Hematopoietic multipotent progenitor cell treated with erythropoietin and hydrocortisone succinate and interleukin-3 and kit ligand, for 17 days (in vitro differentiated cells): Measurements from ENCODE around the gene CADM1.

Source experiments
- DNase-seq: peaks from one replicate; pipeline ENCODE4 v3.0.0-alpha.2; 2015; ENCODE audit warnings: low spot score

Gene CADM1

DNA sequence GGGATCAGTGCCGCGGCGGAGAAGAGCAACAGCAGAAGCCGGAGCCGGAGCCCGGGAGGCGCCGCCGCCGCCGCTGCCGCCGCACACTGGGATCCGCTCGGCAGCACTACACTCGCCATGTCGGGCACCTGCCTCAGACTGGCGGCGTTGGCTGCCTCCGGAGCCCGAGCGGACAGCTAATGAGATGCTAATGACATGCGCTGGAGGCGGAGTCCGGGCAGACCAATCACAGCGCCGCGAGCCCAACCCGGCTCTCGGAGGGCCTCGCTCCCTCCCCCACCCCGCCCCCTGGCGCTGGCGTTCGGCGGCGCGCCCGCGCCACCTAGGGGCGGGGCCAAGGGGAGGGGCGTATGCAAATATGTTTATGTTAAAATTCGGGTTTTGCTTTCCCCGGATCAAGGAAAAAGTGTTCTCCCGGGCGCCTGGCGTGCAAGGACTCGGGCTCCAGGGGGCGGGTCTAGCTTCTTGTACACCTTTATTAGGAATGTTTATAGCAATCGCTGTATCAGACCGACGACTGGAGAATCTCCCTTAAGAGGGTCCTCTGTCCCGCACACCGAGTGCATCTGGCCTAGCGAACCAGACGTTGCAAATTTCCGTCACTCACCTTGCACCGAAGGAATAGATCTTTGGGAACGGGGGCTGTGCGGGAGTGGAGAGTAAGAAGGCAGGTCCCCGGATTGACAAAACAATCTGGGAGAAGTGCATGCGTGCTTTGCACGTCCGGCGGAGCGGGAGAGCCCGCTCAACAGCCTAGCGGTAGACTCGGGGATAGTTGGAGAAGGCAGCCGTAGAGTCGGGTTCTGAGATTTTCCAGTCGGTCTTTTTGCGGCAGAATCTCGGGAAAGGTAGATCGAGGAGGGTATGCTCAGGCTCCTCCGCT is at the start of gene CADM1:
CADM1 (minus strand) TSS at position 140 of the 883 bp plus-strand sequence.
- peak; percentile 12 for DNase-seq

DNA sequence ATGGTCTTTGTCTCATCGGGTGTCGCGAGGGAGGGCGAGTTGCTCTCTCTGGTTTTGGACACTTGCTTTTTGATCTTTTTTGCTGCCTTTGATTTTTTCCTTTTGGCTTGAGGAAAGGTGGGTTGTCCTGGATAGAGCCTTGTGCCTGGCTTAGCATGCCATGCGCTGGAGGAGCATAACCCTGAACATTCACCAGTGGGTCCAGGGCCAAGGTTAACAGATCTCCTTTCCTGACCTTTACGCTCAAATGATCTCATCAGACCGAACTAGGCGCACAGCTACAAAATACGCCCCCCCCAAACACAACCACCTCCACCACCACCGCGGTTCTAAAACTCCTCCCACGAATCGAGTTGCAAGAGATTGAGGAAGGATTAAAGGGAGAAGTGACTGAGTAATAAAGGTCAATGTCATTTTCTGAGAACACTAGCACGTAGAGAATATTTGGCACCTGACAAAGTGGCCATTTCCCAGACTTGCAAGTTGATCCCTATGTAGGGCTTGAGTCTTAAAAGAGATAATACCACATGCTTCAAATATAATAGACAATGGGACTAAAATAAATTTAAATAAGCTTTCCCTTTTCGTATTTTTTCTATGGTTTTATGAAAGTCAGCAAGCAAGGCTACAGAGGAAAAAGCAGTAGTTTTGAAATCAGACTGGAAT is 48.7 kb upstream of the CADM1 start:
- DNase-seq = no peak

DNA sequence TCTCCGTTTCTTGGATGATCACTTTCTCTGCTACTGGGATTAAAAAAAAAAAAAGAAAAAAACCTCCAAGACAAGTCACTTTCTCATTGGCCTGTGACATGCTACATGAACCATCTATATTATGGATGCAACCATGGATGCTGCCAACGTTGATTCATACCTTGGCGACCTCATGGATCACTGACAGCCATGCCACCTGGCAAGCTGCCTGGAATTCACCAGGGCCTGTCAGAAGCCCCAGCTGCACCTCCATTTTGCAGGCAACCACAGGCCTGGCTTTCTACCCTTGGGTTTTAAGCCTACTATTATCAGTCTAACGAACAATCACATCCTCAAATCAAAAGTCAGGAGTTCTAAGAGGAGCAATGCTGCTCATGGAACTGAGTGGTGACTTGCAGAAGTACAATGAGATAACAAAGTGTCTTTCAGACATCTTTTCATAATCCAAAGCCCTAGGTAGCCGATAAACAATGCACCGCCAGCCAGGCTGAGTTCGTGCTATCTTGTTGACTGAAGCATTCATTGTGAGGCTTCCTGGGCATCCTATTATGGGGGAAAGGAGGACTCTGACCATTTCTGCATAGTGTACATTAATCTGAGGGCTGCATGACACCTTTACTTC is 48.0 kb upstream of the CADM1 start:
- no peak for DNase-seq

DNA sequence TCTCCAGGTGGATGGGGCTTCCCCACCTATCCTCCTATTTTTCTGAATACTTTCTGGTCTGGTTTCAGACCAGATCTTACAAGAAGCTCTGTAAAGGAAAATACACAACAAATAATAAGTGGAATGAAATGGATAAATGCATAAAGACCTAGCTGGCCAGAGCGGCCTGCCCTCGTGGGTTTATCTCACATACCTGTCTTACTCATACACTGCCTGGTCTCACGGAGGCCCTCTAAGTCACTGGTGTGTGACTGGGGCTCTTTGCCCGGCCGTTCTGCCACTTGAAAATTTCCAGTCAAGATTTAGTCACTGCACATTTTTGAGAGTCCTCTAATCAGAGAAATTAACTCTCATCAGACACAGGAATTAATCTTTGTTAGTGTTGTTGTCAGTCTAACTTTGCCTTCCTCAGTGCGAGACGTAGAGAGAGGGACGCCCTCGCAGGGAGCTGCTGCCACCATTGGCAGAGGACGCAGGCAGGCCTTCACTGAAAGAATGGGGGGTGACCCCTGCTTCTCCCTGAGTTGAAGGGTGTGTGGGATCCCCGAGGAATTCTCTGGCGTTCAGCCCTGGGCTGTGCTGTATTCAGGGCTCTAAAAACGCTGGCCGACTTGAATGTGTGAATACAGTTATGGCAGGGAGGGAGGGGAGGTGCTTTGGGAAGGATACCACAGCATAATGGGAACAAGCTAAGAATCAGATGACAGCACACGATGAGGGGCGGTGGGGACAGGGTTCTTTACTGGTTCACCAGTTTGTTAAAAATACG is 46.3 kb upstream of the CADM1 start:
- no peak for DNase-seq

DNA sequence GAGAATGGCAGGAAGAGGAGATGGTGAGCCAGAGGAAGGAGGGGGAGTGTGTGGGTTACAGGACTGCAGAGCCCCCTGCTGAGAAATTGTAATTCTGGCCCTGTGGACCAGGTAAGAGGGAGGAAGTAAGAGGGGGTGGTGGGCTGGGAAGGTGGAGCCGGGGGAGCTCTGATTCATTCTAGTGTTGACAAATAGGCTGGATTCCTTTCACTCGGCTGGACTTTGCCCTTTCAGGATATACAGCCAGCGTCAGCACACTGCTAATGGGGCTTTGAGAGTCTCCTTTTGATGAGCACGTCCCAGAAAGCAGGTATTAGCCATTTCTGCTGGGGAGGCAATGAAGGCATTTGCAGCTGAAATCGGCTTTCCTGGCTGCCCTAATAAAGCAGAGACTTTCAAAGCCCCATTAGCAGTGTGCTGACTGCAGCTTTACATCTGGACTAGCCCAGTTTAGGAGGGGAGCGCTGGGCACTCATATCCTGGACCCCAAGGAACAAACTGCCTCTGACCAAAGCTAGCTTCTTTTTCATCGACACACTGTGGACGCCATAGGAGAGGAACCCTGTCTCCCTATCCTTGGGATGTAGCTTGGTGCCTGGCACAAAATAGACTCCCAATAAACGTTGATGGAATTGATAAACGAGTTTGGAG is 44.8 kb upstream of the CADM1 start:
- no peak for DNase-seq

DNA sequence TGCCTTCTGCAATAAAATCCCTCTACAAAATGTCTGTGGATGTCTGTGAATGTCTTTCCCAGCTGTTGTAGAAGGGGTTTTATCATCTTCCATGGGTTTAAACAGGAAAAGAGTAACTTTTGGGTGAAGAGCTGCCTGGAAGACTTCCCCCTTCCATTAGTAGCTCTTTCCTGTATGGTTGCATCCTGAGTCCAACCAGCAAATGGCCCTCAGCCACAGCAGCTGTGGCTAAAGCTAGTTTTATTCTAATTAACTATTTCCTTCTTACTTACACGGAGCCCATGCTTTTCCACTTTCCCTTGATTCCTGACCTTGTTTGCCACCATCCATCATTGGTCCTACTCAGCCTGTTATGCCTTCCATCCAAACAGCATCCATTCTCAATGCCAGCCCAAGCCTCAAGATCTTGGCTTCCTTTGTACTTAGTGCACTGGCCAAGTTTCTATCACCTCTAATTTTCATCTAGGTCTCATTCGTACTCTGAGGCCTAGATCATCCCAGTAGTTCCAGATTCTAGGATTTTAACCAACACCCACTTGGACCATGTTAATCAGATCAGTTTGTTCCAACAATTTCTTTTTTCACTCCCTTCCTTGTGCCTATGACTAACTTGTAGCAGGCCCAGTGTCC is 41.5 kb upstream of the CADM1 start:
- DNase-seq = no peak

DNA sequence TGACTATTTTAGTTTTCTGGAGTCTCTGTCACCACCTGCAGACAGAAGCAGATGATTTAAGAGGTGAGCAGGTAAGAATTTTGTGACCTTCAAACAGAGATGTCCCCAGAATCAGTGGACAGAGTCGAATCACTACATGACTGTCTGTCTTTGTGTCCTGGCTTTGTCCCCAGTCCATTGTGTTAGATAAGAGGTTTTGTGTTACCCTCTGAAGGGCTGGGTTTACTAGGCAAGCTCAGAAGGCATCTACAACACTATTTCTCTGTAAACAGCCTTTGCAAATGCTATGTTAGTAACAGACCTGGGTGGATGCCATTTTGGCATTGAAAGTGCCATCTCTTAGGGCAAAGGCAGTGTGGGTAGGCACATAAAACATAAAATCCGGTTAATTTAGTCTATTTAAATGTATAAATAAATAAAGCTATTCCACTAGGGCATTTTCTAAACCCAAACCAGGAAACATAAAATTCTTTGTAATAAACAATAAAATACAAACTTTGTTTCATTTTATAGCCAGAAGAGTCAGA is 40.3 kb upstream of the CADM1 start:
- no peak for DNase-seq

DNA sequence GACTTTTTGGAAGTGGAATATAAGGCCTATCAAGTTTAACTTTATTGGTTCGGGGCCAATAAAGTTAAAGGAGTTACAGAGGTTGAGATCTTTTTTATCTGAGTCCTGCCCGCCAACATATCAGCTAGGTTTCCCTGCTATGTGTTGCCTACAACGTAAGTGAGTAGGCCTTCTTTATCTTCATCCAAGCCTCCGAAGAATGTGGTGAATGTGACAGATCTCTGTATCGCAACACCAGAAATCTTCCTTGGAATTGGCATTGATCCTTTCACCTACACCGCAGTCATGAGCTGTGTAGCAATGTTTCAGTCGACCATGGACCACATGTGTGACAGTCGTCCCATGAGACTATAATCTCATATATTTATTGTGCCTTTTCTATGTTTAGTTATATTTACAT is 37.3 kb upstream of the CADM1 start:
- DNase-seq = no peak

DNA sequence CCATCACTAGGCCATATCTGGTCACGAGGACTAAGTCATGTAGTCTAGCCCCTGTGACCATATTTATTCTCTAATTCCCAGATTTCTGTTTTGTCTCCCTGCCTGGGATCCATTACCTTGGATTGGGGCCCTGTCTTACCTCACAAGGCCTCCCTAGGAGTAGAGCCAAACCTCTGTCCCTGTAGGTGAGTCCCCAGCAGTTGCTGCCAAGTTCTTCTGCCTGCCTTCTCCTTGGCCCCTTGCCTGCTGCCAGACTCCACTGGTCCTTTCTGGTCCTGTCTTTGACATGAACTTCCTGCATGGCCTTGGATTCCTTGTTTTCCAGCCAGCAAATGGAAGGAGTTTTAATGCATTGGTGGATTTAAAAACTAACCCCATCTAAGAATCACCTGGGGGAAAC is 35.6 kb upstream of the CADM1 start:
- no peak for DNase-seq

DNA sequence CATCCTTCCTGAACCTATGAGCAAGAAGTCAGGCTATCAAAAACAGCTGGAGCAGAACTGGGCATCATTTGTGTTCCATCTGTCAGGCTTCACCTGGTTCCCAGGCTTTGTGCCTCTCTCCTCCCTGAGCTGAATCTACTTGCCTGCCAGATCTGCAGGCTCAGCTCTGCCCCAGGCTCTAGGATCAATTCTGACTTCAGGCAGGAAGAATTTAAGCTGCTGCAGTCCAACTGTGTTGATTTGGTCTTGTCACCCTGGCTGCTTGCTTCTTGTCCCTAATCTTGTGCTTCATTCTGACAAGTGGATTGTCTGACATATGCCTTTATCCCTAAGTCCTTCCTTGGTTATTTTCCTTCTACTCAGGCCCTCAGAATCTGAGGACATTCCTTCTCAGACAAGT is 31.6 kb upstream of the CADM1 start:
- no peak for DNase-seq

DNA sequence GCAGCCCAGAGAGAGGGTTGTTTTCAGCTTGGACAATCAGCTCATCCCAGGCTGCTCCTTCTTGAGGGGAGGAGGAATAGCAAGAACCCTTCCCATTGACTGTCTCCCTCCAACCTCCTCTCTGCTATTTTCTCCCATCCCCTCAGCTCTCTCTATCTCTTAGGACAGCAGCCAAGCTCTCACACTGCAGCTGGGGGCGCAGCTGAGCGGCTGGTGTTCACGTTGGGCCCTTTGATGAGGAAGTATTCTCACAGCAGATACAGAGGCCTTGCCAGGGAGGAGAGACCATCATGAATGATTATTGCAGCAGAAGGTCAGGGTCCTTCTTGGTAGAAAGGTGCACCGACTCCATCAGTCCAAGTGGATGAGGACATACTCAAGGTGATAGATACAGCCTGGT is 26.5 kb upstream of the CADM1 start:
- no peak for DNase-seq

DNA sequence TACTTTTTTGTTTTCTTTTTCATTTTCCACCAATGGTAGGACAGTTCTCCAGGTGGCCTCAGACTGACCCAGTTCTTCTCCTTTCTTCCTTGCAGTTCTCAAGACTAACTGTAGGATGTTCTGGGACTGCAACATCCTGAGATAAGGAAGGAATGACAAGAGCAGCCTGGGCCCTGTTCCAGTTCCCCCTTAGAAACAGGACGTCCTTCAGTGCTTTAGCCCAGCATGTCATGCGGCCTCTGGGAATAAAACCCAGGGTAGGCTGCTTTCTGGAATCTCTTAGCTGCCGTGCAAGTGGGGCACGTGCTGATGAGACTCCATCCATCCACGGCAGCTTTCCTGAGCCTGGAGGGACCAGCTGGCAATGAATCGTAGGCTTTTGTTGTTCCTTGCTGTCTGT is 24.0 kb upstream of the CADM1 start:
- no peak for DNase-seq

DNA sequence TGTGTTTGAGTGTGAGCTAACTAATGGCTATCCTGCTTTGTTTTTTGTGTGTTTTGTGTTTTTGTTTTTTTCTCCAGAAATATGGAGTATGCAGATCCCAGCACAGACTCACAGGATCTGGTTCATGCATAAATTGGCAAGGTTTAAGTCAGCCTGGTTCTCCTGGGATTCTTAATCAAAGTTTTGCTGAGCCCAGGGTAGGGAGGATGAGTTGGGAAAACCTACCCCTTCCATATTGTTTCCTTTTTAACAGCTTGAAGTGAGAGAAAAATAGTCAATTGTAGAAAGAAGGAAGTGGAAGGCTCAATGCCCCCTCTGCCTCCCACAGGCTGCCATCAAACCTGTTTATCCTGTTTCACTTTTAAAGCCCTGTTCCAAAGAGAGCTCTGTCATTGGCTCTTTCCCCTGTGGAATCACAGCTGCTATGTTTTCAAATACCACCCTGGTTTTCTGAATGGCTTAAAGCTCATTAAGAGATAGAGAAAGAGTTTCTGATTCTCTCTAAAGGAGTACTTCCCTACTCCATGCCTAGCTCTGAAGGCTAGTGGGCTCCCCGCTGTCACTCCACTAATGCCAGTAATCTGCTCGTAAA is 23.4 kb upstream of the CADM1 start:
- DNase-seq = no peak

DNA sequence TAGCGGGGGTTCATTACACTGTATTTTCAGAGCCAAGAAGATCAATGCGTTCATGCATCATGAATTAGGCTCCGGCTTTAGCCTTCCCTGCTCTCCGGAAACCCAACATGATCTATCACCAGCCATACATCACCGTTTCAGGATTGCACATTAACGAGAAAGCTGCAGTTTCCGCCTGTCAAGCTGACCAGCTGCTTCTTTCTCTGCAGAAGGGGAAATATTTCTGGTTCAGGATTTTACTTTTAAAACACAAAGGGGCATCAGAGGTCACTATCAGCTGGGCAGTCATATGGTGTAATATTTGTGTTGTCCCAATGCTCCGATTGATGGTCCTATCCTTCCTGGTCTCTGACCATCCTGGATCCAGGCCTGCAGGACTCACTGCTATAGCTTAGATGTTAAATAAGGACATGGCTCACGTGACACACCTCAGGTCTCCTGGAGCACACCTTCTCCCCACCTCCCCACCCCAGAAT is 21.4 kb upstream of the CADM1 start:
- no peak for DNase-seq

DNA sequence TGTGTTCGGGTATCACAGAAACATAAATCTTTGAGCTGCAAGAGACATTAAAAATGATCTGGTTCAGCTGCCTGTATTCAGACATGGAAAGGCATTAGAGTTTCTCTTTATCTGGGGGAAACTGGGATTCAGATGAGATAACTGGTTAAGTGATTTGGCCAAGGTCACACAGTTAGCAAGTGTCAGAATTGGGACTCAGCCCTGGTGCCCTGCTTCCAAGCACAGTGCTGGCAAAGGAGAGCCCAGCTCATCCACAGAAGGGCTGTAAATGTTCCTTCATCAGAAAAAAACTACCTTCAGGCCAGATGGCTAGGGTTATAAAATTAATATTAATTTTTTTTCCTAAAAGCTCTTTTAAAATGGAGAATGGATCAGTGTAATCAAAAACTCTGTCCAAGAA is 20.4 kb upstream of the CADM1 start:
- DNase-seq = no peak

DNA sequence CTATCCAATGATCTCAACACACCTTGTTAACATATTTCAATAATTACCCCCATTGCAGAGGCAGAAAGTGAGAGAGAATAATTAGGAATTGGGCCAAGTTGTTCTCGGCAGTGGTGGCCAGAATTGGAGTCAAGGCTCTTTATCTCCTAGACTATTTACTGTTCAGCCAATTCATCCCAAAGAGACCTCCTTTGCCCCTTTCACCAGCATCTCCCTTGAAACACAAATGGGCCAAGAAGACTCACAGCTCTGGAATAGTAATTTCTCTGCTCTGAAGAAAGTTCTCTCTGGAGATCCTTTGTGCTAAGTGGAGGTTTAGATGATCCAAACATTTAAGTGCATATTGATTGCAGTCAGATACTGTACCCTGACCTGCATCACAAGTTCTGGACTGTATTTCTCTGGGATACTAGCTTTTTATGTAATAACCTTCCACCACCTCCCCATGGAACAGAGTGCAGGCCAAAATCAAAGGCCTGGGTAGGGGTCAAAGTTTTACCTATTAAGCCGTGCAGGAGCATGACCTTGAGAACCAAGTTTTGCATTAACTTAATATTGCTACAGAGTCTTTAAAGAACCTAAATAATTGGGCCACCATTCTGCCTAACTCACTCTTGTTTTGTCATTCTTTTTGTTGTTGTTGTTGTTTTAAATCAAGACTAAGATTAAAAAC is 19.6 kb upstream of the CADM1 start:
- no peak for DNase-seq

DNA sequence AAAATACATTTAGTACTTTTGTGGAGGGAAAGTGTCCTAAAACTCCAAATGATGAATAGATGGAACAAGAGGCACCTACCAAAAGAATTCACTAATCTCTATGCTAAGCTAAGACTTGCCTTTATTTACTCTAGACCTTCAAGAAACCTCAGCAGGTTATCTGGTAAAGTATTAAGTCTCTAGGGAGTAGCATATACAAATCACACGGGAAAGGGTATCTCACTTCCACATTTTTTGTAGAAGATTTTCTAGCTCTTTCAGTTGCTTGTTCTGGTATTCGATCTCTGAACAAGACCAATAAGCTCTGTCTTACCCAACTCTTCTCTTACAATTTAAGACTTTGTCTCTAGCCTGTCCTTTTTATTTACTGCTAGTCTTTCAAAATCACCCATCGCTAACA is 18.1 kb upstream of the CADM1 start:
- DNase-seq = no peak

DNA sequence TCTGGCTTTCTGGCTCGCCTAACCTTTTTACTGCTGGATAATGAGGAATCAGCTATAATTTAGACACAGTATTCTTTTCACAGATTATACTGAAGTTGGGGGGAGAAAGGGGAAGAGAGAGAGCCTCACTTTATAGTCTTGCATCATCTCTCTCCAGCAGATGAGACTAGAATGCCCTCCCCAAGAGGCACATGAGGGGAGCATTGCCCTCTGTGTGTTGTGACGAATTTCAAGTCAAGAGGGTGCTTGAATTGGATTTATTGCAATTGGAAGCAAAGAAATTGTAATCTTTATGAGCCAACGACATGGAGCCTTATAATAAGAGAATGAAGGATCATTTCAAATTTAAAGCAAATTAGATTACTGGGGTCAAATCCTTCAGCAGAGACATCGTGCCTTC is 17.6 kb upstream of the CADM1 start:
- DNase-seq = no peak

DNA sequence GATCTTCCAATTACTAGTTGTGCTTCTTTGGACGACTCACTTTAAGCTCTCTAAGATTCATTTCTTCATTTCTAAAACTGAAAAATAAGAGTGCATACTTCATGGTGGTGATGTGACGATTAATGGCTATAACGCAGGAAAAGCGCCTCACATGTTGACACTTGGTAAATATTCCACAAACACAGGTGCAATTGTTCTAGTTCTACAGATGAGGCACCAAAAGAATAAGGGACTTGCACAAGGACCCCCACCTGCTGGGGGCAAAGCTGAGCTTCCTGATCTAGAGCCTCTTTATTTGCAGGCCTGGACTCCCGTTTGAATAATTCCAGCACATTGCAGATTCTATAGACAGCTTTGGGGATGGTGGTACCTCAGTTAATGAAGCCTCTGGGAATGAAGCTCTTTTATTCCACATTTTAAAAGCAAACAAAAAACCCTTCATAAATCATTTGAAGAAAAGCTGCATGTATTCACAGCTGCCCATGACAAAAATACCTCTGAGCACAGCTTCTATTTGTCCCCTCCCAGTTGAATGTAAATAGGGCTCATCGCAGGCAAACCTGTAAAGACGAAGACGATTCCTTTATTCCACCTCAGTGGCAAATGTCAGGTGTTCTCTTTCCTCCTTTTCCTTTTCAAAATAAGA is 14.9 kb upstream of the CADM1 start:
- no peak for DNase-seq
